Activated T-helper 1 cell treated with anti-CD3 and anti-CD28 coated beads, Interleukin-2, amount 50 U/mL, for 16 hours (primary cell): Measurements from ENCODE around the gene COL7A1.

Source experiments
- DNase-seq, 2 donors: peaks; one replicate each; pipeline ENCODE4 v3.0.0-alpha.2; 2020; ENCODE audit warnings: low read depth in 1 of 2, low spot score in 1 of 2

Gene COL7A1

DNA sequence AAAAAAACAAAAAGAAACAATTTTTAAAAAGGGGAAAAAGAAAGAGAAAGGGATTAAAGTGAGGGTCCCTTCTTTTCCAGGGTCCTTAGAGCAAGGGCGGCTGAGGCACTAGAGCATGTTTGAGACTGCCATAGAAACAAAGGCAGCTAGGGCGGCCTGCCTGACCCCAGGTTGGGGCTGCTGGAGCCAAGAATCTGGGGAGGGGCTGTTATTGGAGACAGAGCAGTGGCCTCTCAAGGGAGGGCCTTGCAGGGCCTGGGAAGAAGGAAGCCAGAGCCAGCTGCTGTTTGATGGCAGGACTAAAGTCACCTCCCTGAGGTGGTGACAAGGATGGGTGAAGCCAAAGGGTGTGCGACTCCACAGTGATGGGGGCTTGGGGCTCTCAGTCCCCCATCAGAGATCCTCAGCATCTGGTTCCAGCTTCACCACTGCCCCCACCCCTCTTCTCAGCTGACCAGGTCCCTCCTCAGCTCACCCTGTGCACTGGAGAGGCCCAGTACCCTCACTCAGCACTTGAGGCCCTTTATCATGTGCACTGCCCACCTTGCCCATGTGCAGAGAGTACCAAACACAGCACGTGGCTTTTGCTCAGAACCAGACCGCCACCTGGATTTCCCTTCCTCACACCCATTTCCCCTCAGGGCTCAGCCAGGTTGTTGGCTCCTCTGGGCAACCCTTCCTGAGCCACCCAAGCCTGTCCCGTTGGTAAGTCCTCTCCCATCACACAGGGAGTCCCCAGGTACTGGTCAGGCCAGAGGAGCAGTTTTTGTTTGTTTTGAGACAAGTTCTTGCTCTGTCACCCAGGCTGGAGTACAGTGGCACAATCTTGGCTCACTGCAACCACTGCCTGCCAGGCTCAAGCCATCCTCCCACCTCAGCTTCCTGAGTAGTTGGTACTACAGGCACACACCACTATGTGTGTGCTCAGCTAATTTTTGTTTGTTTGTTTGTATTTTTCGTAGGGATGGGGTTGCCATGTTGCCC lies 24.7 kb upstream of the COL7A1 start:
- DNase-seq: no peak

DNA sequence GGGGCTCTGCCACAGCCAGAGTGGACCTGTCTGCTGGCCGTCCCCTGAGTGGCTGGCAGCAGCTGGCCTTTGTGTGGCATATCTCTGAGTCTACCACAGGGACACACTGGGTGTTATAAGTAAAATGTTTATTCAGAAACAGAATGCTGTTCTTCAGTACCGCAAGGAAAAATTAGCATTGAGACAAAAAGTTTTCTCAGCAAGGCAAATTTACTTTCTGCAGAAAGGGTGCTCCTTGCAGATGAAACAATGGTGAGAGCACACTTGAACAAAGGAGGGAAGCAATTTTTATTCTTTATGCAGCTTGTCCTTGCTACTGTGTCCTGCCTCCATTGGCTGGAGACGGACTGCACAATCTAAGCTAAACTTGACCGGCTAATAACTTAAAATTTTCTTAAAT lies 22.4 kb upstream of the COL7A1 start:
- DNase-seq: no peak

DNA sequence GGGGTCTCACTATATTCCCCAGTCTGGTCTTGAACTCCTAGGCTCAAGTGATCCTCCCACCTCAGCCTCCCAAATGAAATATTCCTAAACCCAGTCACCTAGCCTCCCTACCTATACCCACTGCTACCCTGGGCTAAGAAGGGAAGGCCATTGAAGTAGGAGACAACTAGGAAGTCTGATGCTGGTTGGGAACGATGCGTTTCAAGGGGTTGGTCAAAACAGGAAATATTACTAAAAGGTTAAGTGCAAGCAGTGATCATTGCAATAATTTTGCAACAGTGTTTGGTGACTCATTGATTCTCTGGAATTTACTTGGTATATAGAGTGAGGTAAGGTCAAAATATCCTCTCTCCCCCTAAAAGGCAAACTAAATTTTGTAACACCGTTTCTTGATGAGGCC lies 18.9 kb upstream of the COL7A1 start:
- DNase-seq: no peak

DNA sequence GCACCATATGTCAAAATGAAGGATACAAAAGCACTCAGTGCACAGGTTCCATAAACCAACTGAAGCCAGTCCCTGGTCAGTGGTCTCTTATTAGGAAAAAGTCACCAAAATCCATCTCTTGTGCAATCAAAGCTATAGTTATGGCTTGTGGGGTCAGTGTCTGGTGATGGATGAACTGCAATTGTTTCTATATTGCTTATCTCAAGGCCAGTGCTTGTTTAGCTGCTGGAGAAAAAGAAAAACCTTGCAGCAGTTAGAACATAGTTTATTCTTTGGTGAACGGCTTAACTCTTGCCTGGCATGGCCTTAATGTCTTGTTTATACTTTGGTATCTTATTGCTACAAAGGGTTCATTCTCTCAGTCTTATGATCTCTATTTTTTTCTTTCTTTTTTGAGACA lies 17.2 kb upstream of the COL7A1 start:
- DNase-seq: no peak

DNA sequence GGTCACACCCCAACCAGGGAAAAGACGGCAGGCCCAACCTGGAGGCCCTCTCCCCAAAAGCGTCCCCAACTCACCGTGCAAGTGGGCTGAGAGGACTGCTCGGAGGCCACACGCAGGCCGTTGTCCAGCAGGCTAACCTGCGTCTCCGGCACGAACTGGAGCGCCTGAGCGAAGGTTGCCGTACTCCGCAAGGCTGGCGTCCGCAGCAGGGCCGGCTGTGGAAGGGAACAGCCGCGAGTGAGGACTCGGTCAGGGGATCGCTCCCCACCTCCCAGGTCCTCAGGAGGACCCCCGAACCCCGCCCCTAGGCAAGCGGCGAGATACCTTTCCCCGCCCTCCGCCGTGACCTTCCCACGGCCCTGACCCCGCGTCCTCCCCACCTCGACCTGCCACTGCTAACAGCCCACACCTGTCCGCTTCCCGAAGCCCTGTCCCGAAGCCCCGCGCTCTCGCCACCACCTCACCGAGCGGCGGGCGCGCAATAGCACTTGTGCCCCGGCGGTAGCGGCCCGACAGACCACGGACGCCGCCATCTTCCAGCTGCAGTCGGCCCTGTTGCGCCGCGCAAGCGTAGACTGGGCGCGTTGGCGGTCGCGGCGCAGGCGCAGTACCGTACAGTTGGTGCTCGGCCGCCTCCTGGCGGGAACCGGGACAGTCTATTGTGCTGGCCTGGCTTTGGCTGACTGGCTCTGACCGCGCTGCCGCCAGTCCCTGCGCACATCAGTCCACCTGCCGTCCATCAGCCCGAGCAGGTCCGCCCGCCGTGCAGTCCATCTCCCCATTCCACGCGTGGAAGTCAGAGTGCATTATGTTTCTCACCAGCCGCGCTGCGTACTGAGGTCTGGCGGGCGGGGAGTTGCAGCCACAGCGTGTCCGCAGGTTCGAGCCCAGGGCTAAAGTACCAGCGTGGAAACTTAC lies 14.2 kb upstream of the COL7A1 start, which contains the start of gene UQCRC1:
TSS of gene UQCRC1 (minus strand) at position 559 of the 918 bp plus-strand sequence. CDS start at position 533, 26 bp downstream.
- DNase-seq: peak; percentile 76 to 88

DNA sequence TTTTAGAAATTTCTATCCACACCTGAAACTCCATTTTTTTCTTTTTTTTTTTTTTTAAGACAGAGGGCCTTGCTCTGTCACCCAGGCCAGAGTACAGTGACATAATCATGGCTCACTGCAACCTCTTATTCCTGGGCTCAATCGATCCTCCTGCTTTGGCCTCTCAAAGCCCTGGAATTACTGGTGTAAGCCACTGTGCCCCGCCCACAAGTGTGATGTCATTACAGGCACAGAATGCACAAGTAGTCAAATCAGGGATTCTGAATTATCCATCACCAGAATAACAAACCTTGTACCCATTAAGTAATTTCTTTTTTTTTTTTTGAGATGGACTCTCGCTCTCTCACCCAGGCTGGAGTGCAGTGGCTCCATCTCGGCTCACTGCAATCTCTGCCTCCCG lies 12.4 kb upstream of the COL7A1 start:
- DNase-seq: no peak

DNA sequence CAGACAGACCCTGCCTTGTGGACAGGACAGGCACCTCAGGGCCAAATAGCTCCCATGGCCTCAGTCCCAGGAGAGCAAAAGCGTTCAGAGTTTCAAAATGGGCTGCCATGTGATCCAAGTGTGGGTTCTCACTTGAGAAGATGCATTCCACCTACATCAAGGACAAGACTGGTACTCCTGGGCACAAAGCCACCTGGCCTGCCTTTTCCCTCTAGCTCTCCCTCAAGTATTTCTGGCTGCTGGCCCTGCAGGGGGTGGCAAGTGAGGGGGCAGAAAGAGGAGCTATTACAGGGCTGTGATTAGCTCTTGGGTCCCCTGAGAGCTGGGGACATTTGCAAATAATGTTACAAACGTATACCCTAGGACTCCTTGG lies 6.5 kb upstream of the COL7A1 start:
- DNase-seq: no peak

DNA sequence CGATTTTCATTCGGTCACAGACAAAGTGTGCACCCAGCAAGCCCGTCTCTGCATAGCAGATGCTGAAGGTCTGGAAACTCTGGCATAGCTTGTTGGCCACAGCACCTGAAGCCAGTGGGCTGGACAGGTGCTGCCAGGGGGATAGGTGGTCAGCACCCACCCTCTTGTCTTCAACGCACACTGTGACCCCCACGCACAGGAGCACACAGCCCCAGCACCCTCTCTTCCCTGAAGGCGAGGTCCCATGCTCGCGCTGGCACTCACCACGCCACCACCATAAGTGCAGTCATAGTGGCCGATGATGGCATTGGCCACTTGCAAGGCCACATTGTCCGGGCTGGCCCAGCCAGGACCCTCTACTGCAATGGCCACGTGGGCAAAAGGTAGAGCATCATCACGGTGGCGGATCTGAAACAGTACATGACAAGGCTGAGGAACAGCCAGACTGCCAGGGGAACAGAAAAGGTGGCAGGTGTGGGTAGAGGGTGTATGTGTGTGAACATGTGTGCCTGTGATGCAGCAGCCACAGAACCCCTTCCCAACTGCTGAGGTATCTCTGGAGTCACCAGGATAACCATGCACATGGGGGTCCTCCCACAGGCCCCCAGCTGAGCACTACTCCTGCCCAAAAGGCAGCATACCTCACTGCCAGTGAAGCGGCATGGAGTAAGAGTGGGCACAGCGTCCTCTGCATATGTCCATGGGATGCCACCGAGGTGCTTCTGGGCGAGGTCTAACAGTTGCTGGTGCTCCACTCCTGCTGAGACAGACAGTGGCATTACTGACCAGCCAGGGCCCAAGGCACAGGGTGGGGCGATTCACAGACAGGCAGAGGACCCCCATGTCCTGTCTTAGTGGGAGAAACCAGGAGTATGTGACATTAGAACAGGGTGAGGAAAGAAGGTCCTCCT lies 5.8 kb upstream of the COL7A1 start:
- DNase-seq: no peak

DNA sequence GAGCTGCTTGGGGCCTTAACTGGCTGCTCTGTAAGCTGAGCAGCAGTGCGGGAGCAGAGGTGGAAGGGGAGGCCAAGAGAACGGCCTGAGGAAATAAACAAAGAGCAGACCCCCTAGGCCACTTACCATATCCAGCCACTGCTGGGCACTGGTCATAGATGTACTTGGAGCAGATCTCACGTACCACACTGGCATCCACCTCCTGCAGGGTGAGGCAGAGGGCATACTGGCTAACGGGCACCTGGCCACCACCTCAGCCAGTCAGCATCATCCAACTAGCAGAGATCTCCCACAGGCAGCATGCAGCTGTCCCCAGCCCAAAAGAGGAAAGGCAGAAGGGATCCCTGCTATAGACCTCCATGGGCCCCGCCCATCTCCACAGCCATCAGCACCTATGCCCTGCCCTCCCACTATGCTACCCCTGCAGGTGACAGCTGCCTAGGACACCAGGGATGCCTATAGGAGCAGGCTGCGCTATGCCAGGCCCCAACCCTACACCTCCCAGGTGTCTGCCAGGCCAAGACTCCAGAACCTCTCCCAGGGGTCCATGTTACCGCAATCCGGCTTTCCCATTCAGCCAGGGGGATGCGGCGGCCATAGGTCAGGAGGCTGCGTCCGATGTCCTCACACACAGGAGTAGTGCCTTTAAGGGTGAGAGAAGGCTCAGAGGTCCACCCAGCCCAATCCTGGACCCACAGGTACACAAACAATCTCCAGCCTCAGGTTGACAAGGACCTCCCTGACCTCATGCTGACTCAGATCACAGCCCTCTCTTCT lies 4.6 kb upstream of the COL7A1 start:
- no peak for DNase-seq

DNA sequence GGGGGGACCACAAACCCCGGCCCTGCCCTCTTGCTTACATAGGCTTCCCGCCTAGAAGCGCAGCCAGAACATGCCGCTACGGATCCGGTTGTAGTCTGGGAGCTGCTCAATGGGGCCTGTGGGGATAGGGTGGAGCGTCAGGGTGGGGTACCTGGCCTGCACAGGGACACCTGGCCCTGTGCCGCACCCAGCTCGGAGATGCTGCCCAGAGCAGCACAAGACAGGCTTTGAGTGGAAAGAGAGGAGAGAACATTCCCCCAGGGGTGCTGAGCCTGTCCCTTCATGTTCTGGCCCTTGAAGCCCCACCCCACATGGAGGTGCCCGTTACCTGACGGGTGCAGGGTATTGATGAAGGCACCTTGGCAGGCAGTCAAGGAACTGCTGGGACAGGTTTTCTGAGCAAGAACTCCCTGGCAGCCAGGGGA lies 4.0 kb upstream of the COL7A1 start:
- no peak for DNase-seq

DNA sequence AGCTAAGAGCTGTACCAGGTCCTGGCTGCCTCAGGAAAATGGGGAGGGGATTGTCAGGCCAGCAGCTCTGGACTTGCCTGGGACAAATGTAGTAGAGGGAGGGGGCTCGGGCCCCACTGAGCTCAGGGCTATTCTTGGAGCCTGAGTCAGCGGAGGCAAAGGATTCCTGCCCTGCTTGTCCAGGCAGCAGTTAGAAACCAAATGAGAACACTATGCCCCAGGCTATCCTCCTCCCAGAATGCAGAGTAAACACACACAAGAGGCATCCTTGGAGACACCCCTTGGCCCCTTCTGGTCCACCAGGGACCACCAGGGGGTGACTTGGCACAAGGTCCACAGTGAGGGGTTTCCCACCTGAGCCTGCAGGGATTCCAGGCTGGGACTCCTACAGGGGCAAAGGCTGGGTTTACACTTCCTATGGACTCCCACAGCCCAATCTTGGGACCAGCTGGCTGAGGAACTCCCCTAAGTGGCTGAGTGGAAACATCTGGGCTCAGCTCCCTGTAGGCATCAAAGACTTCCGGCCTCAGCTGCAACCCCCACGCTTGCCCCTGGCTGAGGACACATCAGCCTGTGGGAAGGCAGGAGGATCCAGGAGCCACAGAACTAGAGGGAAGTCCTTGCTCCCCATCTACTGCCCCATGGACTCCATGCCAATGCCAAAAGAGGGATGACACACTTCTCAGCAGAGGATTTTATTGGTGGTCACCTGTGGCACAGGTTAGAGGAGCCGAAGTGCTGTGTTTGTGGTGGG lies 3.4 kb upstream of the COL7A1 start:
- DNase-seq: no peak

DNA sequence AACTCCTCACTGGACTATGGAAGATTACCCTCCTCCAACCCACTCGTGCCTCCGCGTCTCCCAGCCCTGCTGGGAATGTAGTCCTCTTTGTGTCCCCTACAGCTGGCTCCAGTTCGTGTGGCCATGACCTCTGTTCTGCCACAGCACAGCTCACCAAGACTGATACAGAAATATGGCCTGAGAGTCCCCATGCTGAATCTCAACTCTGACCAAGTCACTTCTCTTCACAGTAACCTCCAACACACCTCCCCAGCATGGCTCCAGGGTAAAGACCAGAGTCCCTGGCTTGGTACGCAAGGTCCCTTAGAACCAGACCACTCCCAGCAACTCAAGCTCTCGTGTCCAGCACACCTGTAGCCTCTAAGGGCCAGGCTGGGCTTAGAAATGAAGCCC lies 2.3 kb upstream of the COL7A1 start:
- no peak for DNase-seq

DNA sequence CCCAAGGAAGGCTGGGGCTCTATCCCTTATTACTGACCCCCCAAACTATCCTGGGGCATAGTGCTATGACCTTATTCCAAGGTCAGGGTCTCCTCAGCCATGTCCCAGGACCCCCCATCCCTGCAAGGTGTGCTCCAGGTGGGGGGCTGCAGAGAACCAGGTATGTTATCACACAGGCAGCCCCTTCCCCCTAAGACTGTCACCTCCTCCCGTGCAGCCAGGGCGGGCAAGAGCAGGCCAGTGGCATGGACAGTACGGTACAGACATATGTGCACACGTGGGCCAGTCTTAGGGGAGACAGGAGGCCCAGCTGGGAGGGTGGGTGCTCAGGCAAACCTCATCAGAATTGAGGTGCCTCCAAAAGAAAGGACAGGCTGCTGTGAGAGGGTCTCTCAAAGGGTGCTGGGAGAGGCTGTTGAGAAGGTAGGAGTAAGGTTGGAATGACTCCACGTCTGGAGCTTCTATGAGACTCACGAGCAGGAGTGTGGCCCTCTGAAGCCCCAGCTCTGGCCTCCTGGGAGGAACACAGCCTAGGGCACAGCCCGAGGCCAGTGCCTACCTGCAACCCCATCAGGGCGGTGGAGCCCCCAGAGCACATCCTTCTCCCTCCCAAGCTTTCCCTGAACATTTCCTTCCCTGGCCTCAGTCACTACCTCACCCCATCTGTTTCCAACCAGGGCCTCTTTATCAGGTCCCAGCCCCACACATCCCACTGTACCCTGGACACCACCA lies 1.7 kb upstream of the COL7A1 start:
- DNase-seq: no peak

DNA sequence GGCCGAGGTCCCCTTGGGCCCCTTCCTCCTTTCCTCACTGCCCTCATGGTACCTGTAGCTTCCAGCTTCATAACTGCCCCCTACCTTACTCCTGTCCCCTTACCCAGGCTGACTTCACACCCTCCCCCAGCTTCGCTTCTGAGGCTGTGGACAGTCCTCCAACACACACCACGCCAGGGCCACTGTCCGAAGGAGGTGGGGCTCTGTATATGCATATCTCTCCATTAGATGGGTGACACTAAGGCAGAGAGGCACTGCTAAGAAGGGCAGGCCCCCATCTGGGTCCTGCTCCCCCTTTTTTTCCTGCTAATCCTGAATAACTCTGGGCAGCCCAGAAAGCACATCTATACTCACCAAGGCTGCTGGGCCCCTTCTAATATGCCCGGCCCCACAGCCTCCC lies 1.0 kb upstream of the COL7A1 start:
- DNase-seq: no peak

DNA sequence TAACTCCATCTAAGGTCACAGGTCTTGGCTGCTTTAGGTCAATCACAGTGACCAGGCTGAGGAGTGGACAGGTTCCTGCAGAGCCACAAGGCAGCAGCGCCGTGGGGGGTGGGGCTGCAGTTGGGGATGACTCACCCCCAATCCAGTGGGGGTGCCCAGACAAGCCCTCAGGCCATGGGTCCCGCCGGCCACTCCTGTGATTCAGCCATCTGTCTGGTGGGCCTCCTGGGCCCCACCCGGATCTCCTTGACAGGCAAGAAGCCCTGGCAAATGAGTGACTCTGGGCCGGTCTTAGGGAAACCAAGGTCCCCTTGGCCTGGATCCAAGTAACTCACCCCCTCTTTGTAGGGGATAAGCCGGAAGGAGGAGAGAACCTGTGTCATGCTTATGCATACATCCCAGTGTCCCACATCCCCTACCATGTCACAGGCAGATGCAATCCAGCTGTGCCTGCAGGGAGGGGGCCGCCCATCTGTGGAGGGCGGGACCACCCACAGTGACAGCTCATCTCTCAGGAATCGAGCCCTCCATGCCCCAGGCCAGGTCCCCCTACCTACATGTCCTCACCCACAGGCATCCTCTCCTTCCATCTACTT lies 495 bp upstream of the COL7A1 start:
- no peak for DNase-seq

DNA sequence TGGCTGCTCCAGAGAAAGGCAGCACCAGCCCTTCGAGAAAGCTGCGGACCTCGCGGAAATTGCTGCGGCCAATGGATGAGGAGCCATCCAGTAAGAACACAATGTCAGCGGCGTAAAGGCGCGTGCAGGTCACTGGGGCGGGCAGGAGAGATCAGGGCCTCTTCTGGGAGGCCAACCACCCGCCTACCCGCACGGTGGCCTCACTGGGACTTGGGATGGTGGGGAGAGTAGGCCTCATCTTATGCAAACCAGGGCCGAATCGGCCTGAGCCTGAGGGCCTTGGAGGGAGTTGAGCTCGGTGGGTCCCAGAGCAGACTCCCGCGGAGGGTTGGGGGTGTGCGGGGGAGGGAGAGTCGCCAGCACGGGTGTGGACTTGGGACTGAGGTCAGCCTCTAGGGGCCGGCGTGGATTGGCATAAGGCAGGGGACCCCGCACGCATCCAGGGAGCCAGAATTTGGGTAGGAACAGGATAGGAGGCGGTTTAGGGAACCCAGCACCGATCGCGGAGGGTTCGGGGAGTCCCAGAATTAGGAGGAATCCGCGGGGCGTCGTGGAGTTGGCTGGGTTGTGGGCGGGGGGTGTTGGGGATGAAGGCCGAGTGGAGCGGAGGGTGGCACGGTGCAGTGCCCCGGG lies 596 bp downstream of the COL7A1 start:
- DNase-seq: no peak

DNA sequence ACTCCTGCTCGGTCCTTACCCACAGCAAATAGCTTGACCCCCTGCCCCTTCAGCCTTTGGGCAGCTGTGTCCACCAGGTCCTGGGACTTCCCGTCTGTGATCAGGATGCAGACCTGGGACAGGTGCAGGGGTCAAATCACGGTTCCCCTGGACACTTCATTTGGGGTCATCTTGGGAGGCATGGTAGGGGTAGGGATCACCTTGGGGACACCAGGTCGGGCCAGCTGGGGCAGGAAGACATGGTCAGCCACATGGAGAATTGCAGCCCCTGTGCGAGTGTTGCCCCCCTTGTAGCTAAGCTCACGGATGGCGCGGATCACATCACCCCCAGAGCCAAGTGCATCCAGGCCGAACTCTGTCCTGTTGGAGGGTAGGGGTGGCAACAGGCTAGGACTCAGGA lies 1.8 kb downstream of the COL7A1 start:
- DNase-seq: no peak
